Measurements from ENCODE around the gene PROS1.

Gene PROS1

GRCh38 chr3:93994056-93994455, 20.4 kb upstream of the PROS1 start:
- H3K27ac ChIP-seq (ENCODE audit: low read length), result no peak overlapping the region
- no peaks in the 10 kb centered on the region for H3K9me3 ChIP-seq (ENCODE audit: control insufficient read depth, low read depth, low read length)
- H3K27me3 ChIP-seq (ENCODE audit: control insufficient read depth, insufficient read depth, low read length), result no peaks in the 10 kb centered on the region
- no peak overlapping the region for H3K9ac ChIP-seq (ENCODE audit: low read length)
- no peaks in the 10 kb centered on the region for H3K36me3 ChIP-seq (ENCODE audit: control insufficient read depth, low read depth, low read length)
- H3K4me3 ChIP-seq (ENCODE audit: low read length), result no peak overlapping the region
- H3K4me1 ChIP-seq (ENCODE audit: control insufficient read depth, low read depth, low read length), result no peaks in the 10 kb centered on the region

GRCh38 chr3:93992207-93992606, 18.5 kb upstream of the PROS1 start:
- no peak overlapping the region for H3K9ac ChIP-seq (ENCODE audit: low read length)

GRCh38 chr3:93991631-93992030, 17.9 kb upstream of the PROS1 start:
- H3K9ac ChIP-seq (ENCODE audit: low read length), result no peak overlapping the region
- no peak overlapping the region for H3K4me3 ChIP-seq (ENCODE audit: low read length)
- H3K36me3 ChIP-seq (ENCODE audit: control insufficient read depth, low read depth, low read length), result no peaks in the 10 kb centered on the region
- H3K4me1 ChIP-seq (ENCODE audit: control insufficient read depth, low read depth, low read length), result no peaks in the 10 kb centered on the region
- H3K27ac ChIP-seq (ENCODE audit: low read length), result no peak overlapping the region
- H3K9me3 ChIP-seq (ENCODE audit: control insufficient read depth, low read depth, low read length), result no peaks in the 10 kb centered on the region
- no peaks in the 10 kb centered on the region for H3K27me3 ChIP-seq (ENCODE audit: control insufficient read depth, insufficient read depth, low read length)

More at GRCh38 chr3:93992207-93992606, 18.5 kb upstream of the PROS1 start:
- Histone ChIP-seq H3K4me1 (ENCODE audit: control insufficient read depth, low read depth, low read length) (no peaks in the 10 kb centered on the region), H3K4me3 (ENCODE audit: low read length) (no peak overlapping the region), H3K27me3 (ENCODE audit: control insufficient read depth, insufficient read depth, low read length) (no peaks in the 10 kb centered on the region), H3K9me3 (ENCODE audit: control insufficient read depth, low read depth, low read length) (no peaks in the 10 kb centered on the region), H3K27ac (ENCODE audit: low read length) (no peak overlapping the region), H3K36me3 (ENCODE audit: control insufficient read depth, low read depth, low read length) (no peaks in the 10 kb centered on the region)

- no peaks in the 10 kb centered on the region for H3K4me1 ChIP-seq (ENCODE audit: control insufficient read depth, low read depth, low read length)
- no peak overlapping the region for H3K27ac ChIP-seq (ENCODE audit: low read length)
- H3K4me3 ChIP-seq (ENCODE audit: low read length), result no peak overlapping the region
- no peaks in the 10 kb centered on the region for H3K27me3 ChIP-seq (ENCODE audit: control insufficient read depth, insufficient read depth, low read length)
- H3K9me3 ChIP-seq (ENCODE audit: control insufficient read depth, low read depth, low read length), result no peaks in the 10 kb centered on the region
- H3K9ac ChIP-seq (ENCODE audit: low read length), result no peak overlapping the region
- no peaks in the 10 kb centered on the region for H3K36me3 ChIP-seq (ENCODE audit: control insufficient read depth, low read depth, low read length)
Measured at GRCh38 chr3:93989241-93989640, 15.5 kb upstream of the PROS1 start.

- H3K9me3 ChIP-seq (ENCODE audit: control insufficient read depth, low read depth, low read length), result no peaks in the 10 kb centered on the region
- no peak overlapping the region for H3K27ac ChIP-seq (ENCODE audit: low read length)
- H3K9ac ChIP-seq (ENCODE audit: low read length), result no peak overlapping the region
- no peaks in the 10 kb centered on the region for H3K27me3 ChIP-seq (ENCODE audit: control insufficient read depth, insufficient read depth, low read length)
- no peak overlapping the region for H3K4me3 ChIP-seq (ENCODE audit: low read length)
- H3K36me3 ChIP-seq (ENCODE audit: control insufficient read depth, low read depth, low read length), result no peaks in the 10 kb centered on the region
- H3K4me1 ChIP-seq (ENCODE audit: control insufficient read depth, low read depth, low read length), result no peaks in the 10 kb centered on the region
Measured at GRCh38 chr3:93988764-93989163, 15.1 kb upstream of the PROS1 start.

- Histone ChIP-seq H3K27ac (ENCODE audit: low read length) (no peak overlapping the region), H3K4me3 (ENCODE audit: low read length) (no peak overlapping the region), H3K27me3 (ENCODE audit: control insufficient read depth, insufficient read depth, low read length) (no peaks in the 10 kb centered on the region), H3K9ac (ENCODE audit: low read length) (no peak overlapping the region), H3K4me1 (ENCODE audit: control insufficient read depth, low read depth, low read length) (no peaks in the 10 kb centered on the region), H3K36me3 (ENCODE audit: control insufficient read depth, low read depth, low read length) (no peaks in the 10 kb centered on the region), H3K9me3 (ENCODE audit: control insufficient read depth, low read depth, low read length) (no peaks in the 10 kb centered on the region)
Measured at GRCh38 chr3:93988283-93988682, 14.6 kb upstream of the PROS1 start.

GRCh38 chr3:93984618-93985017, 10.9 kb upstream of the PROS1 start:
- no peaks in the 10 kb centered on the region for H3K27me3 ChIP-seq (ENCODE audit: control insufficient read depth, insufficient read depth, low read length)
- H3K4me3 ChIP-seq (ENCODE audit: low read length), result no peak overlapping the region
- H3K9me3 ChIP-seq (ENCODE audit: control insufficient read depth, low read depth, low read length), result no peaks in the 10 kb centered on the region
- no peak overlapping the region for H3K27ac ChIP-seq (ENCODE audit: low read length)
- no peak overlapping the region for H3K9ac ChIP-seq (ENCODE audit: low read length)
- no peaks in the 10 kb centered on the region for H3K36me3 ChIP-seq (ENCODE audit: control insufficient read depth, low read depth, low read length)
- H3K4me1 ChIP-seq (ENCODE audit: control insufficient read depth, low read depth, low read length), result peaks cover 7% of the 10 kb centered on the region

GRCh38 chr3:93983408-93983807, 9.7 kb upstream of the PROS1 start:
- Histone ChIP-seq H3K36me3 (ENCODE audit: control insufficient read depth, low read depth, low read length) (no peaks in the 10 kb centered on the region), H3K9me3 (ENCODE audit: control insufficient read depth, low read depth, low read length) (no peaks in the 10 kb centered on the region), H3K4me1 (ENCODE audit: control insufficient read depth, low read depth, low read length) (peaks cover 10% of the 10 kb centered on the region), H3K27ac (ENCODE audit: low read length) (no peak overlapping the region), H3K27me3 (ENCODE audit: control insufficient read depth, insufficient read depth, low read length) (no peaks in the 10 kb centered on the region), H3K9ac (ENCODE audit: low read length) (no peak overlapping the region), H3K4me3 (ENCODE audit: low read length) (no peak overlapping the region)

GRCh38 chr3:93981649-93982048, 8.0 kb upstream of the PROS1 start:
- Histone ChIP-seq H3K4me3 (ENCODE audit: low read length) (peak overlapping the region; percentile 85), H3K4me1 (ENCODE audit: control insufficient read depth, low read depth, low read length) (peaks cover 10% of the 10 kb centered on the region), H3K9ac (ENCODE audit: low read length) (no peak overlapping the region), H3K9me3 (ENCODE audit: control insufficient read depth, low read depth, low read length) (no peaks in the 10 kb centered on the region), H3K27ac (ENCODE audit: low read length) (no peak overlapping the region), H3K36me3 (ENCODE audit: control insufficient read depth, low read depth, low read length) (no peaks in the 10 kb centered on the region), H3K27me3 (ENCODE audit: control insufficient read depth, insufficient read depth, low read length) (no peaks in the 10 kb centered on the region)

- H3K9me3 ChIP-seq (ENCODE audit: control insufficient read depth, low read depth, low read length), result no peaks in the 10 kb centered on the region
- peaks cover 10% of the 10 kb centered on the region for H3K4me1 ChIP-seq (ENCODE audit: control insufficient read depth, low read depth, low read length)
- H3K27ac ChIP-seq (ENCODE audit: low read length), result peak within 1 kb of the TSS; percentile 71
- H3K4me3 ChIP-seq (ENCODE audit: low read length), result peak within 1 kb of the TSS; percentile 85
- H3K36me3 ChIP-seq (ENCODE audit: control insufficient read depth, low read depth, low read length), result no peaks in the 10 kb centered on the region
- H3K27me3 ChIP-seq (ENCODE audit: control insufficient read depth, insufficient read depth, low read length), result no peaks in the 10 kb centered on the region
- peak within 1 kb of the TSS; percentile 69 for H3K9ac ChIP-seq (ENCODE audit: low read length)
Measured at GRCh38 chr3:93979850-93980676, 6.4 kb upstream of the PROS1 start, which contains the start of gene ARL13B. Gene ARL13B, plus strand, starts transcription at chr3:93980155. Its CDS starts 269 bp downstream, at chr3:93980424.

GRCh38 chr3:93969997-93970396, 3.7 kb downstream of the PROS1 start:
- H3K36me3 ChIP-seq (ENCODE audit: control insufficient read depth, low read depth, low read length), result no peaks in the 10 kb centered on the region
- peaks cover 22% of the 10 kb centered on the region for H3K27me3 ChIP-seq (ENCODE audit: control insufficient read depth, insufficient read depth, low read length)
- no peak overlapping the region for H3K4me3 ChIP-seq (ENCODE audit: low read length)
- no peak overlapping the region for H3K9ac ChIP-seq (ENCODE audit: low read length)
- H3K27ac ChIP-seq (ENCODE audit: low read length), result no peak overlapping the region
- H3K4me1 ChIP-seq (ENCODE audit: control insufficient read depth, low read depth, low read length), result peaks cover 5% of the 10 kb centered on the region
- no peaks in the 10 kb centered on the region for H3K9me3 ChIP-seq (ENCODE audit: control insufficient read depth, low read depth, low read length)

GRCh38 chr3:93969443-93969842, 4.3 kb downstream of the PROS1 start:
- Histone ChIP-seq H3K27ac (ENCODE audit: low read length) (no peak overlapping the region), H3K27me3 (ENCODE audit: control insufficient read depth, insufficient read depth, low read length) (peaks cover 22% of the 10 kb centered on the region), H3K9me3 (ENCODE audit: control insufficient read depth, low read depth, low read length) (no peaks in the 10 kb centered on the region), H3K9ac (ENCODE audit: low read length) (no peak overlapping the region), H3K4me3 (ENCODE audit: low read length) (no peak overlapping the region), H3K36me3 (ENCODE audit: control insufficient read depth, low read depth, low read length) (no peaks in the 10 kb centered on the region), H3K4me1 (ENCODE audit: control insufficient read depth, low read depth, low read length) (peaks cover 5% of the 10 kb centered on the region)

Measured in iPS-18a (cell line).